ENCODE data around the gene C16orf78.

C16orf78 gene

GRCh38 chr16:49431591-49432290 is 58.1 kb downstream of the C16orf78 start:
- DNase-seq (ENCODE audit: low read depth), result no peak

GRCh38 chr16:49434733-49435132 is 61.1 kb downstream of the C16orf78 start:
- DNase-seq (ENCODE audit: low read depth), result no peak

- no peak for DNase-seq (ENCODE audit: low read depth)
Observed at GRCh38 chr16:49436181-49436580, 62.6 kb downstream of the C16orf78 start.

- DNase-seq (ENCODE audit: low read depth), result no peak
Observed at GRCh38 chr16:49437344-49437743, 63.7 kb downstream of the C16orf78 start.

GRCh38 chr16:49439050-49439449 is 65.4 kb downstream of the C16orf78 start:
- no peak for DNase-seq (ENCODE audit: low read depth)

GRCh38 chr16:49439676-49440075 is 66.1 kb downstream of the C16orf78 start:
- DNase-seq (ENCODE audit: low read depth), result no peak

GRCh38 chr16:49440156-49441065 is 66.8 kb downstream of the C16orf78 start:
- no peak for DNase-seq (ENCODE audit: low read depth)

- no peak for DNase-seq (ENCODE audit: low read depth)
Observed at GRCh38 chr16:49441366-49441780, 67.8 kb downstream of the C16orf78 start.

- no peak for DNase-seq (ENCODE audit: low read depth)
Observed at GRCh38 chr16:49442805-49443204, 69.2 kb downstream of the C16orf78 start.

- no peak for DNase-seq (ENCODE audit: low read depth)
Observed at GRCh38 chr16:49443576-49443975, 70.0 kb downstream of the C16orf78 start.

- DNase-seq (ENCODE audit: low read depth), result no peak
Observed at GRCh38 chr16:49446805-49447204, 73.2 kb downstream of the C16orf78 start.

Data from HS-27A (cell line).